Daoy (cell line): ENCODE results near the gene ID1. TPM values are rescaled to one million over a fixed set of nuclear protein-coding genes. Genes with fewer than 3 reads are reported as not detected.
"Not testable (repeated sequence)": the region's sequence is repeated elsewhere in the genome, so short reads cannot be mapped to it uniquely, and the experiment has no call there.

Experiments
- DNase-seq: peaks from one replicate; pipeline ENCODE4 v3.0.0-alpha.2; 2015; ENCODE audit warnings: low read depth
- total RNA-seq: library from RNA; depleted of rRNA; stranded (reverse); fragments of >200 nt; shearing (Covaris generic); gene quantifications from 2 replicates; pipeline ENCODE4 v1.2.3, GENCODE V29; 2014

The ID1 gene
- total RNA-seq, 1 experiment from 2014 or later = 327 TPM

- DNase-seq = no peak
These were observed 2.7 kb upstream of the ID1 start for GRCh38 chr20:31602431-31602778.

GRCh38 chr20:31602779-31603441, 2.2 kb upstream of the ID1 start:
- DNase-seq = peak; percentile 94

GRCh38 chr20:31603822-31604566, 1.1 kb upstream of the ID1 start:
- DNase-seq = peak; percentile 99

GRCh38 chr20:31604567-31605030, 490 bp upstream of the ID1 start:
- DNase-seq = no peak

GRCh38 chr20:31605902-31606803, 1.1 kb downstream of the ID1 start:
- DNase-seq = peak; percentile 29

- peak; percentile 77 for DNase-seq
These were observed 1.9 kb downstream of the ID1 start for GRCh38 chr20:31606804-31607639.

- no peak for DNase-seq
These were observed 2.7 kb downstream of the ID1 start for GRCh38 chr20:31607640-31608250.

GRCh38 chr20:31608251-31608945, 3.3 kb downstream of the ID1 start:
- DNase-seq = peak; percentile 77

- not testable (repeated sequence) for DNase-seq
These were observed 7.2 kb downstream of the ID1 start for GRCh38 chr20:31612271-31612640.

GRCh38 chr20:31615416-31615815, 10.3 kb downstream of the ID1 start:
- DNase-seq = no peak

GRCh38 chr20:31617432-31618104, 12.5 kb downstream of the ID1 start:
- no peak for DNase-seq

GRCh38 chr20:31620246-31620645, 15.2 kb downstream of the ID1 start:
- DNase-seq = no peak

GRCh38 chr20:31623123-31623505, 18.0 kb downstream of the ID1 start:
- not testable (repeated sequence) for DNase-seq

- DNase-seq = not testable (repeated sequence)
These were observed 21.4 kb downstream of the ID1 start for GRCh38 chr20:31626534-31626933.

GRCh38 chr20:31628057-31628456, 23.0 kb downstream of the ID1 start:
- not testable (repeated sequence) for DNase-seq

GRCh38 chr20:31630187-31630790, 25.2 kb downstream of the ID1 start:
- DNase-seq = no peak

GRCh38 chr20:31632548-31633338, 27.7 kb downstream of the ID1 start:
- DNase-seq = no peak

GRCh38 chr20:31633339-31633914, 28.3 kb downstream of the ID1 start:
- DNase-seq = no peak
